SK-N-SH (cell line): ENCODE results near the gene BAK1. TPM values are rescaled to one million over a fixed set of nuclear protein-coding genes. Genes with fewer than 3 reads are reported as not detected.

ENCODE experiments used
- CTCF ChIA-PET: fragments of 300-600, 350-600 bp; formaldehyde crosslinking; extraction: SDS; loops from one replicate; lab custom pipeline; 2021; lab: Yijun Ruan, JAX
- POLR2A ChIA-PET: fragments of 350-600 bp; sonication (Branson Sonifier 250); formaldehyde crosslinking; extraction: SDS; loops from one replicate; lab custom pipeline; 2020; ENCODE audit warnings: antibody characterized with exemption, inconsistent platforms; lab: Yijun Ruan, JAX
- DNase-seq: peaks from one replicate; pipeline ENCODE4 v3.0.0; 2012
- H2AFZ ChIP-seq: fragments of 200-600 bp; sonication (generic); 2 replicates; pipeline ENCODE4 v1.8.1; 2016; ENCODE audit warnings: antibody characterized with exemption, mild to moderate bottlenecking, low read depth
- H3F3A ChIP-seq: fragments of 200-600 bp; sonication (generic); replicated peaks from 2 replicates; pipeline ENCODE3; 2016; ENCODE audit warnings: antibody characterized with exemption, mild to moderate bottlenecking; ENCODE audit not compliant: insufficient read depth
- H3K27ac ChIP-seq, 2 experiments: fragments of 200-500 bp in 1 of 2; fragments of 200-600 bp in 1 of 2; sonication (Bioruptor generic) in 1 of 2; sonication (generic), shearing (Covaris generic) in 1 of 2; 2 replicates each; pipeline versions ENCODE4 v1.5.1 to v1.6.1; 2014 to 2016; ENCODE audit warnings: low read depth in 2 of 2, inconsistent platforms in 1 of 2, low read length in 1 of 2, mild to moderate bottlenecking in 1 of 2, mixed read lengths in 1 of 2
- H3K27me3 ChIP-seq: fragments of 200-600 bp; sonication (generic), shearing (Covaris generic); 2 replicates; pipeline ENCODE4 v1.6.1; 2016; ENCODE audit warnings: mixed run types; ENCODE audit not compliant: insufficient read depth
- H3K36me3 ChIP-seq, 2 experiments: fragments of 200-500 bp in 1 of 2; fragments of 200-600 bp in 1 of 2; sonication (Bioruptor generic) in 1 of 2; sonication (generic) in 1 of 2; replicated peaks in 1 of 2; 2 replicates each; pipeline versions ENCODE3 to v1.5.1; 2014 to 2016; ENCODE audit warnings: low read length in 1 of 2, mild to moderate bottlenecking in 1 of 2; ENCODE audit not compliant: insufficient read depth in 2 of 2, control insufficient read depth in 1 of 2
- H3K4me1 ChIP-seq, 2 experiments: fragments of 200-500 bp in 1 of 2; fragments of 200-600 bp in 1 of 2; sonication (Bioruptor generic) in 1 of 2; sonication (generic), shearing (Covaris generic) in 1 of 2; 2 replicates each; pipeline versions ENCODE4 v1.5.1 to v1.6.1; 2014 to 2016; ENCODE audit warnings: low read depth in 1 of 2, low read length in 1 of 2, mixed run types in 1 of 2; ENCODE audit not compliant: insufficient read depth in 2 of 2, control insufficient read depth in 1 of 2
- H3K4me2 ChIP-seq: fragments of 200-600 bp; sonication (generic), shearing (Covaris generic); 2 replicates; pipeline ENCODE4 v1.6.1; 2017; ENCODE audit warnings: mixed run types
- H3K4me3 ChIP-seq, 2 experiments: fragments of 200-500 bp in 1 of 2; fragments of 200-600 bp in 1 of 2; sonication (Bioruptor generic) in 1 of 2; sonication (generic), shearing (Covaris generic) in 1 of 2; 2 replicates each; pipeline versions ENCODE4 v1.5.1 to v1.8.1; 2014 to 2016; ENCODE audit warnings: low read depth in 2 of 2, inconsistent platforms in 1 of 2, low read length in 1 of 2, mild to moderate bottlenecking in 1 of 2, mixed read lengths in 1 of 2, moderate library complexity in 1 of 2
- H3K79me2 ChIP-seq: fragments of 200-600 bp; sonication (generic); 2 replicates; pipeline ENCODE4 v1.8.1; 2017; ENCODE audit warnings: mild to moderate bottlenecking; ENCODE audit not compliant: insufficient read depth
- H3K9ac ChIP-seq: fragments of 200-600 bp; sonication (generic); 2 replicates; pipeline ENCODE4 v1.6.1; 2017; ENCODE audit warnings: mixed run types
- H3K9me2 ChIP-seq: fragments of 200-600 bp; sonication (generic); 2 replicates; pipeline ENCODE4 v1.6.1; 2017; ENCODE audit warnings: mixed run types
- H3K9me3 ChIP-seq: fragments of 200-600 bp; sonication (generic); 2 replicates; pipeline ENCODE4 v1.6.1; 2017; ENCODE audit warnings: mixed run types, mild to moderate bottlenecking, moderate library complexity
- H4K20me1 ChIP-seq: fragments of 200-600 bp; sonication (generic); 2 replicates; pipeline ENCODE4 v1.6.1; 2017; ENCODE audit warnings: mild to moderate bottlenecking, mixed run types; ENCODE audit not compliant: insufficient read depth
- EP300 ChIP-seq, 2 experiments: IDR thresholded peaks; 2 replicates each; pipeline versions ENCODE4 v1.4.0 to v1.6.1; 2012; ENCODE audit warnings: borderline replicate concordance in 1 of 2, low read depth in 1 of 2, low read length in 1 of 2
- FOSL2 ChIP-seq: IDR thresholded peaks from 2 replicates; pipeline ENCODE4 v1.4.0; 2012; ENCODE audit warnings: low read depth, mild to moderate bottlenecking, moderate library complexity, borderline replicate concordance
- GABPA ChIP-seq: IDR thresholded peaks from 2 replicates; pipeline ENCODE4 v1.4.0; 2012; ENCODE audit warnings: low read depth, mild to moderate bottlenecking
- JUND ChIP-seq: IDR thresholded peaks from 2 replicates; pipeline ENCODE4 v1.4.0; 2012
- NFIC ChIP-seq: IDR thresholded peaks from 2 replicates; pipeline ENCODE4 v1.4.0; 2012; ENCODE audit warnings: borderline replicate concordance
- TCF12 ChIP-seq: IDR thresholded peaks from 2 replicates; pipeline ENCODE4 v1.4.0; 2012
- ZBTB33 ChIP-seq: IDR thresholded peaks from 2 replicates; pipeline ENCODE4 v1.4.0; 2012; ENCODE audit warnings: low read depth, borderline replicate concordance
- WGBS: methylation state at CpG from one replicate; pipeline ENCODE4 v1.1.6; 2017; ENCODE audit warnings: low lambda C conversion rate; 5-methylcytosine and 5-hydroxymethylcytosine counted together
- polyA plus RNA-seq, 3 experiments: library from polyadenylated mRNA; depleted of rRNA; stranded (reverse); fragments of >200 nt; gene quantifications; 2 replicates each; pipeline ENCODE4 v1.2.3, GENCODE V29; 2012
- TF ChIP-seq, protein P1 (sequence below): IDR thresholded peaks from 2 replicates; pipeline ENCODE4; 2012

BAK1 gene
- polyA plus RNA-seq, 1 of the 3 experiments (the other 2 are of a cell fraction) = 15.4 TPM

DNA sequence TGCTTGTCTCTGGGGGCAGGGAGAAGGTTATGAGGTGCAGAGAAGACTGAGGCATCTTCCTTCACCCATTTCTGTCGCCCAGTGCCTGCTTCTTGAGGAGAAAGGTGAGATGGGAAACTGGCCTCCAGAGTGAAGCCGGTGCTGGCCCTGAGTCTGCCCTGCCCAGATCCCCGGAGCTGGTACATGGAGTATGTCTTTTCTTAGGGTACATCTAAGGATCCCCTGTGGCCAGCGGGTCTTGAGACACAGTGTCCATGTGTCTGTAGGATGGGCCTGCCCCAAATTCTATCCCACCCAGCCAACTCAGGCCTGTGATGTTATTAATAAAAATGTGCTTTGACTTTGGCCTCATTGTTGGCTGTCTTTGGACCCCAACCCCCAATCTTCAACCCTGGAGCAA lies 8.8 kb upstream of the BAK1 start:
- Histone ChIP-seq H4K20me1 (no peaks in the 10 kb centered on the region), H3K9me3 (no peaks in the 10 kb centered on the region), H3K36me3 (no peaks in the 10 kb centered on the region), H2AFZ (no peak overlapping the region), H3K27me3 (no peaks in the 10 kb centered on the region), H3F3A (no peaks in the 10 kb centered on the region), H3K9me2 (no peaks in the 10 kb centered on the region), H3K4me3 (no peak overlapping the region), H3K27ac (no peak overlapping the region), H3K79me2 (no peaks in the 10 kb centered on the region), H3K4me2 (no peak overlapping the region)
- POLR2A ChIA-PET = no interaction called here
- DNase-seq = no peak
- 72% methylated on average over 2 of the region's 4 CpGs for WGBS
- TF ChIP-seq, protein P1, sequence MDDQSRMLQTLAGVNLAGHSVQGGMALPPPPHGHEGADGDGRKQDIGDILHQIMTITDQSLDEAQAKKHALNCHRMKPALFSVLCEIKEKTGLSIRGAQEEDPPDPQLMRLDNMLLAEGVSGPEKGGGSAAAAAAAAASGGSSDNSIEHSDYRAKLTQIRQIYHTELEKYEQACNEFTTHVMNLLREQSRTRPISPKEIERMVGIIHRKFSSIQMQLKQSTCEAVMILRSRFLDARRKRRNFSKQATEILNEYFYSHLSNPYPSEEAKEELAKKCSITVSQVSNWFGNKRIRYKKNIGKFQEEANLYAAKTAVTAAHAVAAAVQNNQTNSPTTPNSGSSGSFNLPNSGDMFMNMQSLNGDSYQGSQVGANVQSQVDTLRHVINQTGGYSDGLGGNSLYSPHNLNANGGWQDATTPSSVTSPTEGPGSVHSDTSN = no peak
- TF ChIP-seq TCF12 = no peak
- TF ChIP-seq, all 33 proteins: peak for 0
- CTCF ChIA-PET = interaction anchor here (1.0 to 8.6 kb wide), 7 partner anchors 33 to 566 kb away, joined by 3 to 188 read pairs (median 16); partner anchors contain the start of genes ITPR3, UQCC2 and ZBTB9
- Histone ChIP-seq H3K4me1 (peaks cover 11 to 25% of the 10 kb centered on the region in 2 experiments; a peak in 3 of 4 replicates), H3K9ac (no peak overlapping the region)

GRCh38 chr6:33587529-33587928 lies 7.5 kb upstream of the BAK1 start:
- Histone ChIP-seq H4K20me1 (no peaks in the 10 kb centered on the region), H3K79me2 (no peaks in the 10 kb centered on the region), H3K27me3 (no peaks in the 10 kb centered on the region), H3F3A (no peaks in the 10 kb centered on the region), H3K9me3 (no peaks in the 10 kb centered on the region), H2AFZ (no peak overlapping the region), H3K4me3 (no peak overlapping the region), H3K4me1 (peaks cover 11 to 25% of the 10 kb centered on the region in 2 experiments; a peak in 3 of 4 replicates), H3K27ac (no peak overlapping the region), H3K9ac (no peak overlapping the region), H3K9me2 (no peaks in the 10 kb centered on the region), H3K36me3 (no peaks in the 10 kb centered on the region), H3K4me2 (no peak overlapping the region)
- ChIA-PET POLR2A (interaction anchor here (2.0 kb wide), 1 partner anchor 124 kb away, joined by 6 read pairs; the partner anchor contains the start of gene UQCC2), CTCF (interaction anchor here (1.4 to 8.6 kb wide), 10 partner anchors 20 to 157 kb away, joined by 3 to 188 read pairs (median 10); partner anchors contain the start of gene UQCC2)
- TF ChIP-seq JUND (no peak), GABPA (no peak), ZBTB33 (no peak), FOSL2 (no peak), NFIC (no peak), EP300 (IDR thresholded peaks at IDR 0.05; ENCODE audit: borderline replicate concordance in 1 of 2, low read depth in 1 of 2, low read length in 1 of 2) (no peak)
- whole genome bisulfite sequencing = 91% methylated on average over 8 of the region's 8 CpGs
- DNase-seq = no peak
